Nephron progenitor cell (in vitro differentiated cells): ENCODE measurements around the gene CKB.

ENCODE experiments used
- DNase-seq: peaks from one replicate; pipeline ENCODE4 v3.0.0; 2021
- H3K27ac Mint-ChIP-seq: 2 replicates; pipeline ENCODE4 v1.8.0; 2021; ENCODE audit warnings: mild to moderate bottlenecking, moderate library complexity, mixed read lengths
- H3K27me3 Mint-ChIP-seq: 2 replicates; pipeline ENCODE4 v1.8.0; 2021; ENCODE audit warnings: mild to moderate bottlenecking, low read depth, mixed read lengths; ENCODE audit not compliant: poor library complexity
- H3K36me3 Mint-ChIP-seq: 2 replicates; pipeline ENCODE4 v1.8.0; 2021; ENCODE audit warnings: low read depth, mixed read lengths
- H3K4me1 Mint-ChIP-seq: 2 replicates; pipeline ENCODE4 v1.8.0; 2021; ENCODE audit warnings: mixed read lengths
- H3K4me3 Mint-ChIP-seq: 2 replicates; pipeline ENCODE4 v1.8.0; 2021; ENCODE audit warnings: mild to moderate bottlenecking, moderate library complexity, mixed read lengths
- H3K9me3 Mint-ChIP-seq: 2 replicates; pipeline ENCODE4 v1.8.0; 2021; ENCODE audit warnings: mild to moderate bottlenecking, moderate library complexity, mixed read lengths
- TF ChIP-seq, protein P1 (sequence below): fragments of 200-600 bp; sonication (generic); IDR thresholded peaks from 2 replicates; pipeline ENCODE4 v1.5.0; 2021; ENCODE audit warnings: antibody characterized with exemption

Gene CKB

DNA sequence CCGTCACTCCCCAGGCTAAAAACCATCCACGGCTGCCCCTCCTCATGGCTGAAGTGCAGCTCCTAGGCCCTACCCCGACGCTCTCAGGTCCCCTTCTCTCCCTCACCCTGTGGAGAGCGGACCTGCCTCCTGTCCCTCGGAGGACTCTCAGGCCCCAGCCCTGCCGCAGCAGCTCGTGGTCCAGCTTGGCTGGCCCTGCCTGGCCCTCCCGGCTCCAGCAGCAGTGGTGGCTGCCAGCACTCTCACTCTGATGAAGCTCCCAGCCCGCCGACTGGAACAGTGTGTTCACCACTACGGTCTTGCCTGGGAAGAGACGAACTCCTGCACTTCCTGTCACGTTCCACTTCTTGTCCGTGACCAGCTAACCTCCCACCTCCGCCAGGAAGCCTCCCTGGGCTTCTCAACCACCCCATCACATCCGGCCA is 28.7 kb upstream of the CKB start:
- Mint-ChIP-seq H3K4me1 (peaks cover 22% of the 10 kb centered on the region), H3K36me3 (no peaks in the 10 kb centered on the region), H3K27me3 (peaks cover 3% of the 10 kb centered on the region), H3K4me3 (peak overlapping the region; percentile 54), H3K9me3 (no peaks in the 10 kb centered on the region), H3K27ac (peak overlapping the region; percentile 96)
- TF ChIP-seq, protein P1, sequence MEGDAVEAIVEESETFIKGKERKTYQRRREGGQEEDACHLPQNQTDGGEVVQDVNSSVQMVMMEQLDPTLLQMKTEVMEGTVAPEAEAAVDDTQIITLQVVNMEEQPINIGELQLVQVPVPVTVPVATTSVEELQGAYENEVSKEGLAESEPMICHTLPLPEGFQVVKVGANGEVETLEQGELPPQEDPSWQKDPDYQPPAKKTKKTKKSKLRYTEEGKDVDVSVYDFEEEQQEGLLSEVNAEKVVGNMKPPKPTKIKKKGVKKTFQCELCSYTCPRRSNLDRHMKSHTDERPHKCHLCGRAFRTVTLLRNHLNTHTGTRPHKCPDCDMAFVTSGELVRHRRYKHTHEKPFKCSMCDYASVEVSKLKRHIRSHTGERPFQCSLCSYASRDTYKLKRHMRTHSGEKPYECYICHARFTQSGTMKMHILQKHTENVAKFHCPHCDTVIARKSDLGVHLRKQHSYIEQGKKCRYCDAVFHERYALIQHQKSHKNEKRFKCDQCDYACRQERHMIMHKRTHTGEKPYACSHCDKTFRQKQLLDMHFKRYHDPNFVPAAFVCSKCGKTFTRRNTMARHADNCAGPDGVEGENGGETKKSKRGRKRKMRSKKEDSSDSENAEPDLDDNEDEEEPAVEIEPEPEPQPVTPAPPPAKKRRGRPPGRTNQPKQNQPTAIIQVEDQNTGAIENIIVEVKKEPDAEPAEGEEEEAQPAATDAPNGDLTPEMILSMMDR, result no peak
- no peak for DNase-seq

DNA sequence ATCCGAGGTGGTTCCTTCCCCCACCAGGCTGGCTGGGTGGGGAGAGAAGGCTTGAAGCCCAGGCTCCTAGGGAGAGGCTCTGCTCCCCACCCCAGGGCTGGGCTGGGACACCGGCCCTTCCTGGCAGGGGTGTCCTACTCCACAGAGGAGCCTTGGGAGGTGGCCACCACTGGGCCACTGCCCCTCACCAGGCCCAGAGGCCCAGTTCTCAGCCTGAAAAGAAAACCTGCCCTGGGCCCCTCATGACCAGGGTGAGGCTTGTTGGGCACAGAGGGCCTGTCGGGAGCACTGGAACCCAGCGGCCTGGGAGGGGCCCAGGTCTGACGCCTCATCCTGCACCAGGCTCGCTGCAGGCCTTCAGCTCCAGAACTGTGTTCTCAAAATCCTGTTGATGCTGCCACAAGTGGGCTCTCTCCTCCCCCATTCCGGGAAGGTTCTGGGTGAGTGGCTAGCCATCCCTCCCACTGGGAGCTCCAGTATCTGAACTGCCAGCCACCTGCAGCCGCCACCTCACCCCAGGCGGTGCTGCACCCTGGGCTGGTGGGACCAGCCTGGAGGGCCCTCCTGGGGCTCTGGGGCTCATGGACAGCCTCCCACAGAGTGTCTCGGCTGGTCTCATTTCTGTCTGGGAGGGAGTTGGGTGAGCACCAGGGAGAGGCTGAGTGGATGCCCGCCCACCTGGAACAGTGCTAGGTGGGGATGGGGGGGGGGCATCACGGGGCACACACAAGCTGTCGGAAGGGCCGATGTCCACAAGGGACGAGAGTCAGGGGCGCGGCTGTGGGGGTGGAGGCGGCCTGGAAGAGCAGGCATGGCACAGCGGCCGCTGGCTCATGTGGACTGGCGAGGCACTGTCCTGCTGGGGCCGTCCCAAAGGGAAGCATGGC is 28.1 kb upstream of the CKB start:
- TF ChIP-seq, protein P1, result no peak
- Mint-ChIP-seq H3K36me3 (no peaks in the 10 kb centered on the region), H3K4me3 (no peak overlapping the region), H3K27ac (no peak overlapping the region), H3K9me3 (no peaks in the 10 kb centered on the region), H3K27me3 (peaks cover 3% of the 10 kb centered on the region), H3K4me1 (peaks cover 22% of the 10 kb centered on the region)
- no peak for DNase-seq

DNA sequence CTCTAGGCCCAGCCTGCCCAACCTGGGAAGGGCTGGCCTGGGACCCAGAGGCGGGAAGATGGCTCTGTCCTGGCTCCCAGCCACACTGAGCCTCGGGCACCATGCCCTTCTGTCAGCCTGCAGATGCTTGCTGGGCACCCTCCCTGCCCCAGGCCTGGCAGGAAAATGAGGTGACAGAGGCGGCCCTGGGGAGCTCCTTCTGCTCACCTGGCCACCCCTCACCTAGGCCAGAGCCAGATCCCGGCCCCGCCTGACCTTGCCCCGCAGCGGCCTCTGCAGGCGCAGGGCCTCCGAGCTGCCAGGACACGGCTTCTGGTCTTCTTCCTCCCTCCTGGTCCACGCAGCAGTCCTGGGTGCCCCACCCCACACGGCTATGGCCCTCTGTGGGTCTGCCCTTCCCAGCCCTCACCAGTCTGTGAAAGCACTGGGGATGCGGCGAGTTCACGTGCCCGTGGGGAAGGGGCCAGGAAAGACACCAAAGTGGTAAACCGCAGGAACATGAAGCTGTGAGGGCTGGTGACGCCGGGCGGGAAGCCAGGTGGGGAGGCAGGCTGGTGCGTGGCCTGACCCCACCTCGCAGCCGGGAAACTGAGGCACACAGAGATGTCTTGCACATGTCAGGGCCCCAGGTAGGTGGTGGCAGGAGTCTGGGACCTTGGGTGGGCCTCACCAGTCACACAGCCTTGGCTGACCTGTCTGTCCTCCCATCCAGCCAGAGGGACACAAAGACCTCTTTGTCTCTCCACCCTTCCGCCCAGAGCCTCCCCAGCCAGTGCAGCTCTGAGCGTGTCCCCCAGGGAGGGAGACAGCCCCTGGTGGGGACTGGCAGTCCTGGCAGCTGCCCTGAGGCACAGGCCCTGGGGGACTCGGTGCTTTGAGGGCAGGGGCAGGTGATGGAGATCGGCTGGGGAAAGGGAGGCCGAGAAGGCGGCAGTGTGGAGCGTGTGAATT is 27.0 kb upstream of the CKB start:
- TF ChIP-seq, protein P1, result no peak
- DNase-seq, result no peak
- Mint-ChIP-seq H3K27ac (no peak overlapping the region), H3K27me3 (peaks cover 3% of the 10 kb centered on the region), H3K4me3 (no peak overlapping the region), H3K4me1 (peaks cover 22% of the 10 kb centered on the region), H3K9me3 (no peaks in the 10 kb centered on the region), H3K36me3 (no peaks in the 10 kb centered on the region)

DNA sequence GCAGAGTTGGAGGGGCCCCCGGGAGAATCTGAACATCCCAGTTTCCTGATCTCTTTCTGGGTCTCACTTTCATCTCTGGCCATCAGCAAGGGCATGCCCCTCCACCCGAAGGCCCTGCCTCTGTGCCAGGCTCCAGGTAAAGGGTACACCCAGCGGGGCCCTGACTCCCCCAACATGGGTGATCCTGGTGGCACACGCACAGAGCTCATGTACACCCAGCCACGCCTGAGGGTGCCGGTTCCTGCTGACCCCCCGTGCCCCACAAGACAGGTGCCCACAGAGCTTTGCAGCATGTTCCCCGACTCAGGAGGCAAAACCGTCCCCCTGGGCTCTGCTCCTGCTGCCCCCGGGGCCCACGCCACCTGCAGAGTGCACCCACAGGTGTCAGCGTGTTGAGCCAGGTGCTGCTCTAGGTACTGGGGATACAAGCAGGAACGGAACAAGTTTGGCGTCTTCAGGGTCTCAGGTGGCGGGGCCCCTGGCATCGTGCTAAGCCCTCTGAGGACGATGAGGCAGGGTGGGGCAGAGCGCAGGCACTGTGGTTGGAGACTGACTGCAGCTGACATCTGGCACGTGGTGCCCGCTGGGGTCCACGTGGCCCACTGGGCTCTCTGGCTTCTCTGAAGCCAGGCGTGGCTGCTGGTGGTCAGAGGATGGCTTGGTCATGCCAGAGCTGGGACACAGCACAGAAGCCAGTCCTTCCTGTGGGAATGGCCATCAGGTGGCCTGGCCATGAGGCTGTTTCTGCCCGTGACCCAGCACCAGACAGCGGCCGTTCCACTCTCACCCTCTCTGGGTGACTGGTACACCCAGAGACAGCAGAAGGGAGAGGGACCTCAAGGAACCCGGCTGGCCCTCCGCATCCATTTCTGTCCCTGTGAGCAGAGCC is 26.1 kb upstream of the CKB start:
- DNase-seq, result no peak
- Mint-ChIP-seq H3K4me1 (peaks cover 22% of the 10 kb centered on the region), H3K9me3 (no peaks in the 10 kb centered on the region), H3K27ac (no peak overlapping the region), H3K27me3 (peaks cover 3% of the 10 kb centered on the region), H3K36me3 (no peaks in the 10 kb centered on the region), H3K4me3 (no peak overlapping the region)
- TF ChIP-seq, protein P1, result no peak

DNA sequence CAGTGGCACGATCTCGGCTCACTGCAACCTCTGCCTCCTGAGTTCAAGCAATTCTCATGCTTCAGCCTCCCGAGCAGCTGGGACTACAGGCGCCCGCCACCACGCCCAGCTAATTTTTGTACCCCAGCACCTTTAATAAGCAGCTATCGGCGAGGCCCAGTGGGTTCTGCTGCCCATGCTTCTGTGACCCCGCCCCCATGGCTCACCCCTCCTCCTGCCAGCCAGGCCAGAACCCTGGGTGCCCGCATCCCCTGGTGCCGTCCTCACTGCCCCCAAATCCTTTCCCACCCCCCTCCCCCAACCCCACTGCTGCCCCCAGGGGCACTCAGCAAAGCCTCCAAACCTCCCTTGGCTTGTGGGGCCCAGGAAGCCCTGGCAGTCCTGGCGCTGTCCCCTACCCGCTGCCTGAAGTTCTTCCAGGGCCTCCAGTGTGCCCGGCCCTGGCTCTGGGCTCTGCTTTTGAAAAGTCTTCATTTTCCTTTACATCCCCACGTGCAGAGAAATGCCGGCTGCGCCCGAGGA is 25.4 kb upstream of the CKB start:
- TF ChIP-seq, protein P1, result no peak
- Mint-ChIP-seq H3K4me1 (peaks cover 22% of the 10 kb centered on the region), H3K9me3 (no peaks in the 10 kb centered on the region), H3K27ac (no peak overlapping the region), H3K27me3 (peaks cover 3% of the 10 kb centered on the region), H3K36me3 (no peaks in the 10 kb centered on the region), H3K4me3 (no peak overlapping the region)
- no peak for DNase-seq
